GM21717 (cell line): ENCODE measurements around the gene KCNC4.

Experiments used
- ATAC-seq: cut with Tn5 transposase; IDR thresholded peaks from one replicate; pipeline ENCODE4 v1.9.1; 2021; ENCODE audit warnings: mild to moderate bottlenecking, moderate library complexity; ENCODE audit not compliant: unreplicated experiment

The KCNC4 gene

DNA sequence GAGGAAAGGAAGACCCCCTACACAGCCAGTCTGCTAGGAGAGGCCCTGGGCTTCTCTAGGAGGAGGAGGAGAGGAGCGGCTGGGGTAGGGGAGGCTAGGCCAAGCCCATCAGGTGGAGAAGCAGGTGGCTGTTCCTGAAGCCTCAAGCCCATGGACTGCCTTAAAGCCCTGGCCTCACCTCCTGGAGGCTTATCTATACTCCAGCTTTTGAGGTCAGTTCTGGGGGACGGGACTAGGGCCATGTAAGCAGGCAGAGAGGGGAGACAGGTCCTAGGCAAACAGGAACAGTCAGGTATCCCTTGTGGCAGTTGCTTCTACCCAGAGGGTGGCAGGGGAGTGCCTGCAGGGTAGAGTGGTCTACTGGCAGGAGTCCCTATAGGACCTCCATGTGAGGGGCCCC is 40.6 kb downstream of the KCNC4 start:
- ATAC-seq, result no peak

DNA sequence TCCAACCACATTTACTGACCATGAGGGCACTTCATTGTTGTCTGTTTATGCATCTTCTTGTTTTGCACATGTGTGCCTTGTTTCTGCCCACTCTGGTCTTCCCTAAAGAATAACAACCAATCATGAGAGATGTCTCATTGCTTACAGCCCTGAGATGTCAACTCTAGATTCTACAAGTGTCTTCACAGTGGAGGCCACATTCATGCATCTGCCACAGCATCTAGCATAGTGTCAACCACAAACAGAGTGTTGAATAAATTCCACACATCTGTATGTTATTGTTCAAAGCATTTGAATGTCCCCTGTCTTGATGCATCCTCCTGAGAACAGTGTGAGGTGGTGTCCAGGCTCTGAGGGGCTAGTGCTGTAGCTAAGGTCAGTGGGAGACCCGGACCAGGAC is 43.1 kb downstream of the KCNC4 start:
- no peak for ATAC-seq

DNA sequence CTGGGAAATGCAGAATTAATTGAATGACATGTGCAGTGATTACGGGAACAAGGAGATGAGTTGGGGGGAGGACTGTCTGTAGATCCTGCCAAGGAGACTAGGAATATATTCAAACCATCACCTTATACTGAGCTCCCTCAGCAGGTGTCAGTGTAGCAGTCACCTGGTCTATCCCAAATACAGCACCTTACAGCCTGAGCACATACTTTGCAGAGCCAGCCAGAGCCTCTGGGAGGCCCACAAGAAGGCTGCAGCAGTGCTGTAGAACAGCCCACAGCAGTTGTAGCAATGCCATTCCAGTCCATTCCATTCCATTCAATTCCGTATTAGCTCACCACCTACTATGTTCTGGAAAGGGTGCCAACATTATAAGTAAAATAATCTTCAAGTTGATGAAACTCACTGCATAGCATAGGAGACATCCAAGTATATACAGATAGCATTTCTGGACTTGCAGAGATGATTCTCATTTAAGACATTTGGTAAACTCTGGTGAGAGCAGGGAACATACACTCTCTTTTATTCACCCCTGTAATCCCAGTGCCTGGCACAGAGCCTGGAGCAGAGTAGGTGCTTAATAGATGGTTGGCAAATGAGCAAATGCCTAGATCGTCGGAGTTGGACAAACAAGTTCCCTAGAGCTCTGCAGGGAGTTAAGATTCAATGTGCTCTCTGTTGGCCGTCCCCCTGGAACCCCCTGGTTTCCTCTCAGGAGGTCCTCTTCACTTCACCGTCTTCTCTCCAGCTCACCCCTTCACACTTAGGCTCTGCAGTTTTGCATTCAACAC is 44.7 kb downstream of the KCNC4 start:
- no peak for ATAC-seq

DNA sequence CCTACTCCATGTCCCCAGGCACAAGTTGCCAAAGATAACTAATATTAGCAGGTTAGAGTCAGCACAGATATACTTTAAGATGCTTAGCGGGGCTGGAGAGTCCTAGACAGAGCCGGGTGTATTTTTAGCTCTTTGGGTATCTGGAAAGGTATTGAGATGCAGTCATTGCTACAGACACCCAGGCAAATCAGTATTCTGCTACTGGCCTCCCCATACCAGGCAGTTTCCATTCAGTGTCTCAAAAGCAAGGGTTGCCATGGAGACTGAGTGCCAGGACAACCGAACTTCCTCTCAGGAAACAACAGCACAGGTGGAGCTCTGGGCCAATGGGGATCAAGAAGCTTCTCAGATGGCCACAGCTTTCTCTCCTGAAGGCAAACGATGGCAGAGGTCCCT is 45.3 kb downstream of the KCNC4 start:
- ATAC-seq, result no peak

DNA sequence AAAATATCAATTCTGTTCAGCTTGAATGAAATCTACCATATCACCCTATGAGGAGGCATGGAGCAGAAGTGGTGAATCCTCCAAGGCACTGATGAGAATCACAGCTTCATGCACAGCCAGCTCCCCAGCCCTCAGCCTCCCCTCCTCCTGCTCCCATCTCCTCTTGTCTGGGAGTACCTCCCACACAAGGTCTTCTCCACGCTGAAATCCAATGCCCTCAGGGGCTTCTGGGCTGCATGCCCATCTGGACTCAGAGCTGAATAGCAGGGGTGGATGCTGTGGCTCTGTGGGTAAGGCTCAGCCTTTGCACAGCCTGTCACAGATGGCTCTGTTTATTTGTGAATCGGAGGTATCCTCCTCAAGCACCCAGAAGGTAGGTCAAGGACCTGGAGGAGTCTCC is 48.6 kb downstream of the KCNC4 start:
- no peak for ATAC-seq

DNA sequence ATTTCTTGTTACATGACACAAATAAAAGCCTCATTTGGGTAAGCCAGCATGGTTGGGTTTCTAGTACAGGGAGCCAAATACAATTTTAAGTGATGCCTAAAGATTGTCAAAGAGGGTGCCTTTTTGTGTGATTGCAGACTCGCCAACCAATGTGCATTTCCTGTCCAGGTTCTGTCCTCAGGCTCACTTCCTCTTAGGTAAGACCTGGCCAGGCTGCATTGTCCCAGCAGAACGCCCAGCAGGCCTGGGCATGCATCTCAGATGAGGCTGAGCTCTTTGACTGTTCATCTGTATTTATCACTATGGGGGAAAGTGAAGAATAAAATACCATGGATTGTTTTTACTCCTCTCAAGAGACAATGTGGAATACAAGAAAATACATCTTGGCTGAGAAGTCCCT is 49.7 kb downstream of the KCNC4 start:
- no peak for ATAC-seq
